ENCODE measurements around the gene CACNA2D4. TPM values are rescaled to one million over a fixed set of nuclear protein-coding genes. Genes with fewer than 3 reads are reported as not detected.

Gene CACNA2D4
- total and polyA plus RNA-seq, 12 donors = 0.54 to 9.1 (median 3.1) TPM

- intact Hi-C loops (cut with DNase I) = no loop called here
- TF ChIP-seq POLR2A (IDR thresholded peaks at IDR 0.05) (no peak), CTCF (IDR thresholded peaks at IDR 0.05) (no peak)
- Histone ChIP-seq H3K36me3 (replicated peaks in 1 of 2) (no peaks in the 10 kb centered on the region), H3K4me3 (no peak overlapping the region), H3K27ac (no peak overlapping the region), H3K27me3 (no peaks in the 10 kb centered on the region), H3K4me1 (replicated peaks in 1 of 2) (peaks cover 0 to 7% of the 10 kb centered on the region in 2 donors), H3K9me3 (replicated peaks in 1 of 3) (peaks cover 0 to 9% (median 0%) of the 10 kb centered on the region in 3 donors)
- WGBS, 4 donors = 82 to 90% (median 83%) methylated on average over 2 of the region's 2 CpGs
- no peak for DNase-seq
These were observed 170.8 kb downstream of the CACNA2D4 start for GRCh38 chr12:1747609-1748008.

- TF ChIP-seq POLR2A (IDR thresholded peaks at IDR 0.05) (no peak), CTCF (IDR thresholded peaks at IDR 0.05) (no peak)
- intact Hi-C loops (cut with DNase I) = no loop called here
- Histone ChIP-seq H3K4me1 (replicated peaks in 1 of 2) (peaks cover 17 to 25% of the 10 kb centered on the region in 2 donors), H3K9me3 (replicated peaks in 1 of 3) (peaks cover 0 to 9% (median 0%) of the 10 kb centered on the region in 3 donors), H3K36me3 (replicated peaks in 1 of 2) (no peaks in the 10 kb centered on the region), H3K4me3 (no peak overlapping the region), H3K27me3 (no peaks in the 10 kb centered on the region), H3K27ac (no peak overlapping the region)
- 94 to 100% (median 97%) methylated on average over 2 of the region's 2 CpGs for WGBS, 4 donors
- DNase-seq = no peak
These were observed 173.5 kb downstream of the CACNA2D4 start for GRCh38 chr12:1744932-1745331.

Other genes with a start within 250 kb of the CACNA2D4 start
- gene ADIPOR2, start 227.6 kb downstream of the CACNA2D4 start, total RNA-seq = 100 to 1,000 TPM in 5 of 9 donors, 10 to 100 TPM in 4; 59.5 to 214 (median 116) TPM
- gene ADIPOR2, start 227.6 kb downstream of the CACNA2D4 start, polyA plus RNA-seq = 100 to 1,000 TPM in 1 of 3 donors, 10 to 100 TPM in 2; 46.2 to 147 (median 66.0) TPM
- under 1 TPM in 1 of 9 donors, not detected in 8; 0.06 TPM for gene LRTM2, start 98.1 kb downstream of the CACNA2D4 start, total RNA-seq
- not detected for gene LRTM2, start 98.1 kb downstream of the CACNA2D4 start, polyA plus RNA-seq
- gene DCP1B, start 85.8 kb upstream of the CACNA2D4 start, total RNA-seq = 10 to 100 TPM; 12.4 to 47.9 (median 35.6) TPM
- 10 to 100 TPM; 12.4 to 29.0 (median 13.3) TPM for gene DCP1B, start 85.8 kb upstream of the CACNA2D4 start, polyA plus RNA-seq
- gene CACNA1C, start 134.3 kb upstream of the CACNA2D4 start, total RNA-seq = 1 to 10 TPM; 1.4 to 5.8 (median 3.6) TPM
- 1 to 10 TPM; 2.0 to 5.4 (median 2.4) TPM for gene CACNA1C, start 134.3 kb upstream of the CACNA2D4 start, polyA plus RNA-seq

All from adrenal gland (tissue), 12 donors.